Spleen (tissue), 11 donors: ENCODE data around the gene FGF14. TPM values are rescaled to one million over a fixed set of nuclear protein-coding genes. Genes with fewer than 3 reads are reported as not detected.

Experiments
- DNase-seq: peaks from one replicate; pipeline ENCODE4 v3.0.0-alpha.2; 2020
- H3K27ac ChIP-seq, 8 donors: fragments of 200-600 bp; sonication (generic) in 7 of 8; 1 replicate in 4 of 8; 2 replicates in 4 of 8; pipeline versions ENCODE4 v1.5.0 to v1.8.0; 2016 to 2021; ENCODE audit warnings: inconsistent platforms in 4 of 8, mild to moderate bottlenecking in 4 of 8, moderate library complexity in 1 of 8
- H3K27me3 ChIP-seq, 7 donors: fragments of 200-600 bp; sonication (generic) in 6 of 7; replicated peaks in 1 of 7; 1 replicate in 4 of 7; 2 replicates in 3 of 7; pipeline versions ENCODE4 v1.5.0 to v1.8.0; 2016 to 2021; ENCODE audit warnings: inconsistent platforms in 3 of 7, mild to moderate bottlenecking in 1 of 7
- H3K36me3 ChIP-seq, 6 donors: fragments of 200-600 bp; sonication (generic) in 5 of 6; 1 replicate in 4 of 6; 2 replicates in 2 of 6; pipeline versions ENCODE4 v1.5.0 to v1.8.0; 2016 to 2021; ENCODE audit warnings: inconsistent platforms in 2 of 6
- H3K4me1 ChIP-seq, 6 donors: fragments of 200-600 bp; sonication (generic) in 5 of 6; 1 replicate in 3 of 6; 2 replicates in 3 of 6; pipeline versions ENCODE4 v1.5.0 to v1.8.0; 2016 to 2021; ENCODE audit warnings: inconsistent platforms in 3 of 6
- H3K4me3 ChIP-seq, 8 donors: fragments of 200-600 bp; sonication (generic) in 7 of 8; 1 replicate in 4 of 8; 2 replicates in 4 of 8; pipeline versions ENCODE4 v1.5.0 to v1.8.0; 2016 to 2021; ENCODE audit warnings: inconsistent platforms in 4 of 8, mild to moderate bottlenecking in 4 of 8, moderate library complexity in 2 of 8
- H3K9me3 ChIP-seq, 8 donors: fragments of 200-600 bp; sonication (generic) in 7 of 8; 1 replicate in 4 of 8; 2 replicates in 4 of 8; pipeline versions ENCODE4 v1.5.0 to v1.8.0; 2016 to 2021; ENCODE audit warnings: inconsistent platforms in 4 of 8
- POLR2A ChIP-seq, 3 donors: fragments of 450-650 bp; IDR thresholded peaks; one replicate each; pipeline ENCODE4 v1.5.1; 2017; ENCODE audit warnings: antibody characterized with exemption in 3 of 3, mild to moderate bottlenecking in 1 of 3
- POLR2AphosphoS5 ChIP-seq, 3 donors: sonication (generic); formaldehyde crosslinking; IDR thresholded peaks; one replicate each; pipeline ENCODE4 v1.5.1; 2017; ENCODE audit warnings: antibody characterized with exemption in 3 of 3
- WGBS, 5 donors: extraction: QIAGEN DNeasy Blood & Tissue Kit in 3 of 5; methylation state at CpG; one replicate each; pipeline versions ENCODE4 v1.1.5 to v1.1.7; 2013 to 2018; 5-methylcytosine and 5-hydroxymethylcytosine counted together
- intact Hi-C: fragments of 100-400 bp; cut with DNase I; formaldehyde crosslinking; loops from one replicate; pipeline ENCODE4 v1.15.0; 2023; ENCODE audit warnings: low total_unique reads
- polyA plus RNA-seq, 3 donors: library from polyadenylated mRNA; stranded (reverse); fragments of 200-250 nt; gene quantifications; one replicate each; pipeline ENCODE4 v1.2.1, GENCODE V29; 2013
- total RNA-seq, 7 donors: library from RNA; depleted of rRNA in 3 of 7; stranded (reverse); fragments of >200 nt in 3 of 7; fragmentation: NEBNext Ultra II Directional in 4 of 7; extraction: Animal tissue kit (Norgen Biotek cat#: 25700) in 4 of 7; gene quantifications; one replicate each; pipeline versions ENCODE4 v1.1.0 to v1.2.1, GENCODE V29; 2016 to 2021
- TF ChIP-seq, protein P1 (sequence below), 11 experiments: fragments of 200-600 bp in 7 of 11; fragments of 450-650 bp in 4 of 11; sonication (generic) in 4 of 11; IDR thresholded peaks in 8 of 11; conservative IDR thresholded peaks in 3 of 11; 1 replicate in 7 of 11; 2 replicates in 4 of 11; pipeline versions ENCODE4 v1.4.0 to v1.8.0; 2016 to 2021; ENCODE audit warnings: antibody characterized with exemption in 11 of 11, inconsistent platforms in 4 of 11, mild to moderate bottlenecking in 1 of 11
- donor health status: healthy with polysubstance abuse.
- donor health status: DM: no; HTN: no; CAD: no; lungs with moderate emphysema.
- donor health status: DM: no; HTN: no; CAD: no.
- donor health status: Bipolar disorder and iron deficiency.
- donor health status: healthy.
- donor health status: DM: no; HTN: no; CAD: no.
- donor health status: DM: yes; HTN: yes; CAD: no.

FGF14 gene
- total and polyA plus RNA-seq, 10 donors: 0.03 to 1.1 (median 0.05) TPM; not detected in 3

DNA sequence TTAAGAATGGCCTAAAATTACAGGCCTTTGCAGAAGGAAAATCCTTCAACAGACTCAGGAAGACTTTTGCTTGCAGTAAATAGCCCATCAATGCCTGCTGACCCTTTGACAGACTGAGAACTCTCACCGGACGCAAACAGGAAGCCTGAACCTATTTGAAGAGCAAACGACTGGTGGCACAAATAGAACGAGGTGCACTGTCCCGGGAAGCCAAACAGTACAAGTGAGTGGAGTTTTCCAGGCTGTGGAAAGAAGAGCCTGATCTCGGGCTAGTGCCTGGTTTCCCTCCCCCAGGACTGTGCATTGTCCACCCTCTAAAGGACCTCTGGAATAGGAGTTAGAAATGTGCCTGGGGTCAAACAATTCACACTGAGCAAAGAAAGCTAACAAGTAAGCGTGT lies 165.5 kb downstream of the FGF14 start:
- H3K4me3 ChIP-seq: no peak overlapping the region
- no peaks in the 10 kb centered on the region for H3K9me3 ChIP-seq
- no peaks in the 10 kb centered on the region for H3K4me1 ChIP-seq
- H3K27me3 ChIP-seq: no peaks in the 10 kb centered on the region
- intact Hi-C loops: no loop called here
- TF ChIP-seq POLR2A (IDR thresholded peaks at IDR 0.05) (no peak), POLR2AphosphoS5 (IDR thresholded peaks at IDR 0.05) (no peak)
- TF ChIP-seq, protein P1, sequence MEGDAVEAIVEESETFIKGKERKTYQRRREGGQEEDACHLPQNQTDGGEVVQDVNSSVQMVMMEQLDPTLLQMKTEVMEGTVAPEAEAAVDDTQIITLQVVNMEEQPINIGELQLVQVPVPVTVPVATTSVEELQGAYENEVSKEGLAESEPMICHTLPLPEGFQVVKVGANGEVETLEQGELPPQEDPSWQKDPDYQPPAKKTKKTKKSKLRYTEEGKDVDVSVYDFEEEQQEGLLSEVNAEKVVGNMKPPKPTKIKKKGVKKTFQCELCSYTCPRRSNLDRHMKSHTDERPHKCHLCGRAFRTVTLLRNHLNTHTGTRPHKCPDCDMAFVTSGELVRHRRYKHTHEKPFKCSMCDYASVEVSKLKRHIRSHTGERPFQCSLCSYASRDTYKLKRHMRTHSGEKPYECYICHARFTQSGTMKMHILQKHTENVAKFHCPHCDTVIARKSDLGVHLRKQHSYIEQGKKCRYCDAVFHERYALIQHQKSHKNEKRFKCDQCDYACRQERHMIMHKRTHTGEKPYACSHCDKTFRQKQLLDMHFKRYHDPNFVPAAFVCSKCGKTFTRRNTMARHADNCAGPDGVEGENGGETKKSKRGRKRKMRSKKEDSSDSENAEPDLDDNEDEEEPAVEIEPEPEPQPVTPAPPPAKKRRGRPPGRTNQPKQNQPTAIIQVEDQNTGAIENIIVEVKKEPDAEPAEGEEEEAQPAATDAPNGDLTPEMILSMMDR (IDR thresholded peaks at IDR 0.05 in 8 of 11, conservative IDR thresholded peaks at IDR 0.05 in 3 of 11): no peak
- 26 to 40% (median 34%) methylated on average over 7 of the region's 7 CpGs for WGBS, 5 donors
- no peak for DNase-seq
- no peaks in the 10 kb centered on the region for H3K36me3 ChIP-seq
- no peak overlapping the region for H3K27ac ChIP-seq

DNA sequence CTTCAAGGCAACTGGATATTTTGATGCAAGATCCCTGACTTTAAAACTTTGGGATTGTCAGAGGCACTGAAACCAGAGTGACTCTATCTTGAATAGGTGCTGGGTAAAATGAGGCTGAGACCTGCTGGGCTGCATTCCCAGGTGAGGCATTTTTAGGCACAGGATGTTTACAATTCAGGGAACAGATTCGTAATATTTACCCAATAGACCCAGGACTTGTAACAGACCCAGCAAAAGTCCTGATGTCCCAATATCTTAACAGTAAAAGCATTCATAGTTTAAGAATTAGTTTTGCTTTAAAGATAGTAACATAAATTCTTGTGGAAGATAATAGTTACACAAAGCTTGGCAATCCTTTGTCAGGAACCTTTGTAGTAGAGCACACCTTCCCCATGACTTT lies 166.2 kb downstream of the FGF14 start:
- Histone ChIP-seq H3K27ac (no peak overlapping the region), H3K4me3 (no peak overlapping the region), H3K4me1 (no peaks in the 10 kb centered on the region), H3K27me3 (no peaks in the 10 kb centered on the region), H3K9me3 (no peaks in the 10 kb centered on the region), H3K36me3 (no peaks in the 10 kb centered on the region)
- no peak for DNase-seq
- intact Hi-C loops: no loop called here
- TF ChIP-seq POLR2AphosphoS5 (IDR thresholded peaks at IDR 0.05): no peak
- no peak for TF ChIP-seq POLR2A (IDR thresholded peaks at IDR 0.05)
- TF ChIP-seq, protein P1 (IDR thresholded peaks at IDR 0.05 in 8 of 11, conservative IDR thresholded peaks at IDR 0.05 in 3 of 11): no peak
- WGBS, 5 donors: 69 to 95% (median 80%) methylated on average over 1 of the region's 1 CpG

DNA sequence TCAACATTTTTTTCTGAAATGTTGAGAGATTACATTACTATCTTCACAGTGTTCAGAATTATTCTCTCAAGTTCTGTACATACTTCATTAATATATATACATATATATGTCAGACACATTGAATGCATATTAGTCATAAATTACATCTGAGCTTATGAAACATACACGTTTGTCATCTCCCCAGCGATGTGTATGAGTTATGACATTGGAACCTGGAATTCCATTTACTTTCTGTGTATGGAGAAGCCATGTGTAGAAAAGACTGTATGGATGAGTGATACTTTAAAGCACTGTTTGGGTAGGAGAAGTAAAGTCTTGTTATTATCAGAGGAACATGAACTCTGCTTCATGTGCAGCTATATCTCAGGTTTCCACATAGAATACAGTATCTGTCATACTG lies 167.2 kb downstream of the FGF14 start:
- no peak overlapping the region for H3K27ac ChIP-seq
- no peak overlapping the region for H3K4me3 ChIP-seq
- no peaks in the 10 kb centered on the region for H3K36me3 ChIP-seq

GRCh38 chr13:102233566-102234208 lies 168.2 kb downstream of the FGF14 start:
- H3K9me3 ChIP-seq: no peaks in the 10 kb centered on the region
- TF ChIP-seq, protein P1 (IDR thresholded peaks at IDR 0.05 in 8 of 11, conservative IDR thresholded peaks at IDR 0.05 in 3 of 11): no peak
- TF ChIP-seq POLR2A (IDR thresholded peaks at IDR 0.05) (no peak), POLR2AphosphoS5 (IDR thresholded peaks at IDR 0.05) (no peak)
- 61 to 70% (median 65%) methylated on average over 3 of the region's 3 CpGs for WGBS, 5 donors
- H3K27me3 ChIP-seq: no peaks in the 10 kb centered on the region
- no peak overlapping the region for H3K4me3 ChIP-seq
- no peaks in the 10 kb centered on the region for H3K4me1 ChIP-seq
- H3K27ac ChIP-seq: no peak overlapping the region
- no peak for DNase-seq
- intact Hi-C loops: no loop called here
- H3K36me3 ChIP-seq: no peaks in the 10 kb centered on the region

More for the DNA sequence above, 167.2 kb downstream of the FGF14 start:
- no peaks in the 10 kb centered on the region for H3K4me1 ChIP-seq
- no peaks in the 10 kb centered on the region for H3K9me3 ChIP-seq
- no peak for DNase-seq
- intact Hi-C loops: no loop called here
- WGBS, 5 donors: 76 to 91% (median 84%) methylated on average over 2 of the region's 2 CpGs
- no peaks in the 10 kb centered on the region for H3K27me3 ChIP-seq
- TF ChIP-seq, protein P1 (IDR thresholded peaks at IDR 0.05 in 8 of 11, conservative IDR thresholded peaks at IDR 0.05 in 3 of 11): no peak
- TF ChIP-seq POLR2A (IDR thresholded peaks at IDR 0.05): no peak
- TF ChIP-seq POLR2AphosphoS5 (IDR thresholded peaks at IDR 0.05): no peak
